Measurements from ENCODE around the gene LRCH1. TPM values are rescaled to one million over a fixed set of nuclear protein-coding genes. Genes with fewer than 3 reads are reported as not detected.

The LRCH1 gene
- polyA plus RNA-seq, 3 donors, result 2.1 to 10.8 (median 6.5) TPM

DNA sequence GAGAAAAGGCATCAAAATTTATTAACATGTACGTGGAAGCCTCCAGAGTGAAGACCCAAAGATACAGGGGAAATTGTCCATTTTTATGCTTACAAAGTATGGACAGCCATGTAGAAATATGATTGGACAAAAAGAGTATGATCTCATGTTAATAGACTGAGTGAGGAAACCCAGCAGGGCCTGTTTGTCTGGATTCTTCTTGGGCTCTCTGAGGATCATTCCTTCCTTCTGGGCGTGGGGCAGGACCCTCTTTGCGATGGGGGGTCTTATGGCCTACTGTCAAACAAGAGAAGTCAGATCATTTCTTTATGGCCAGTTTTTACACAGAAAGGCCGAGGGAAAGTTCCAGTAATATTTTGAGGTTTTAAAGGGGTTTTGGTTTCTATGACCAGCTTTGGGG is 133.2 kb downstream of the LRCH1 start:
- WGBS, 3 donors, result 78 to 97% (median 95%) methylated on average over 4 of the region's 4 CpGs
- no peak overlapping the region for H3K27ac ChIP-seq (ENCODE audit: low read depth, low read length)

DNA sequence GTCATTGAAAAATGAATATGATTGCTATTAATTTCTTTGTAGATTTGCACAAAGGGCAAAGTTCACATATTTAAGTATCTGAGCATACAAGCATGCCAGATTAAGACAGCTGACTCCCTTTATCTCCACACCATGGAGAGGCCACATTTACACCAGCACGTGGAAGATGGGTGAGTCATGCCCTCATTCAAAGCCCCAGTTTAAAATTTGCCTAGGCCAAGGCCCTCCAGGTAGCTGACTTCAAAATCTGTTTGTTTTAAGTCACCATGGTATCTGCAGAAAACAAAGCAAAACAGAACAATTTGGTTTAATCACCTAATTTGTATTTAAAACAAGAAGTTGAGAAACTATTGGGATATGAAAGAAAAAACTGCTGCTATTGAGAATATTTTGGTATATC is 134.8 kb downstream of the LRCH1 start:
- WGBS, 3 donors, result 10 to 25% (median 12%) methylated on average over 1 of the region's 1 CpG
- no peak overlapping the region for H3K27ac ChIP-seq (ENCODE audit: low read depth, low read length)

DNA sequence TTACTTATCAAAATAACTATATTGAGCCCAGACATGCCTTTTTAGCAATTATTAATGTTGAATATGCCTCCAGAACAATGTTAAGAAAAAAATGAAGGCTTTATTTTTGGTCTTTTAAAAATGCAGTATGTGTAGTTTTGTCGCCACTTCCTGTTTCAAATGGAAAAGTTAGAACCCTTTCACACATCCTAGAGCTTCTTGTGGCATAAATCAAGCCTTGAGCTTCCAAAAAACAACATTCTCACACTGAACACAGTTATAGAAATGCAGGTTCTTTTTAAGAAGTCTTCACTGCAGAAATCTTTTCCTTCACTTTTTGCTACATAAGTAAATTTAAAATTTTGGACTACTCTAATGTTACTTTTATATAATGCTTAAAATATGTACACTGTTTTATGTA is 135.3 kb downstream of the LRCH1 start:
- WGBS, 3 donors, result 64 to 91% (median 84%) methylated on average over 1 of the region's 1 CpG
- H3K27ac ChIP-seq (ENCODE audit: low read depth, low read length), result no peak overlapping the region

DNA sequence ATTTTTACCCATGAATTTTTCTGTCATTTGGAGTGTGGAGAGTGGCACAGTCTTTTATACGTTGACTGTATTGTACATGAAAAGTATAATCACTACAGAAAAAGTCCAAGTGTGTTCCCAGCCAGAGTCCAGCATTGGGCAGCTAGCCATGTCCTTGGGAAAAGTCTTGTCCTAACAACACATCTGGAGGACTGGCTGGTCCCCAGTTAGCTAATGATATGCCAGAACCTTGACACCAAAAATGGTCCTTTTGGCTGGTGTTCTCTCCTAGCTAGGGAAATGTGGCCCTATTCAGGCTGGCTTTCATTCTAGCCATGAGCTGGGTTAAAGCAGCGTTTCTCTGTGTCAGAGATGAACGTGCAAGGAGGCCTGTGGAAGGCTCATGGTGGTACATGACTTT is 145.0 kb downstream of the LRCH1 start:
- 50 to 75% (median 67%) methylated on average over 3 of the region's 3 CpGs for WGBS, 3 donors
- H3K27ac ChIP-seq (ENCODE audit: low read depth, low read length), result no peak overlapping the region

DNA sequence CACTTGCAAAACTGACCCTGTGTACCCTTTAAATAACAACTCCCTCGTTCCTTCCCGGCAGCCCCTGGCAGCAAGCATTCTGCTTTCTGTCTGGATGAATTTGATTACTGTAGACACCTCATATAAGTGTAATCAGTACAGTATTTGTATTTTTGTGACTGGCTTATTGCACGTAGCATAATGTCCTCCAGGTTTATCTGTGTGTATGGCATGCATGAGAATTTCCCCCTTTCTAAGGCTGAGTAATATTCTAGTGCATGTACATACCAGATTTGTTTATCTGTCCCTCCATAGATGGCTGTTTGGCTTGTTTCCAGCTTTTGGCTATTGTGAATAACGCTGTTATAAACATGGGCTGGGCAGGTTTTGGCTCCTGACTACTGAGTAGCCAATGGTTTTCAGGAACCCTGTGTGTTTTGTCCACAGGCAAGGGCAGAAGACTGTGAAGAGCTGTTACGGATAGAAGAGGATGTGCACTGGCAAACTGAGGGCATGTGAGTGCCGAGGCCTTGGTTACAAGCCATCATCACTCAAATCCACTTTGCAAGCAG is 146.0 kb downstream of the LRCH1 start:
- H3K27ac ChIP-seq (ENCODE audit: low read depth, low read length), result no peak overlapping the region
- 67 to 89% (median 74%) methylated on average over 6 of the region's 6 CpGs for WGBS, 3 donors

DNA sequence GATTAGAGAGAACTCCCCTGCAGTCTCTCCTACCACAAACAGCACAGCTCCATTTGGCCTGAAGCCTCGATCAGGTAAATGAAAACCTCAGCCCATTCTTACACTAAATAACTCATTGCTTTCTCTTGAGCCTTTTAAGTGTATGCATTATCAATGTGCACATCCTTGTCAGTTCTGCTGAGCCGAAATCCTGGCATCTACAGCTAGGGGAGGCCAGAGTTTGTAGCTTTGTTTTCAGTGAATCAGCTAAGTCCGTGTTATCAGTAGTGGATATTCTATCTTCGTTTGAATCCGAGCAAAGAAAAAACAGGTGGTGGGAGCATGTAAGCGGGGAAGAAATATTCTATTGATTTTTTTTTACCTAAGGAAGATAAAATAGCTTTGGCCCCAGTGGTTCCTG is 159.6 kb downstream of the LRCH1 start:
- no peak overlapping the region for H3K27ac ChIP-seq (ENCODE audit: low read depth, low read length)
- whole genome bisulfite sequencing, 3 donors, result 58 to 83% (median 71%) methylated on average over 6 of the region's 6 CpGs

DNA sequence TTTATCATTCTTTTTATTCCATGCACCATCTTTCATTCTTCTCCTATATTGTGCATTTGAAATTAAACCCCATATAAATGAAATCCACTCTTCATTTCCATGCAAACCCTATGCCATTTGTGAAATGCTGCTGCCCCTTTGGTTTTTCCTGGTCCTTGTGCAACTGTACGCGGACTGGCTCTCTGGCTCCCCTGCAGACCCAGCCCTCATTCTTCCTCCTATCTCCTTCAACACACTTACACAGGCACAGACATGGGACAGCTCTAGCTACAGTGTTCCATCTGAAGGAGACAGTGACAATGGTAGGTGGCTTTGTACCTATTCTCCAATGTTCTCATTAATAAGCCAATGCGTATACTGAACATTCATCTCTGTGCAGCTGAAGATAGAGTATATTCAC is 162.4 kb downstream of the LRCH1 start:
- no peak overlapping the region for H3K27ac ChIP-seq (ENCODE audit: low read depth, low read length)
- WGBS, 3 donors, result 88 to 98% (median 90%) methylated on average over 3 of the region's 3 CpGs

DNA sequence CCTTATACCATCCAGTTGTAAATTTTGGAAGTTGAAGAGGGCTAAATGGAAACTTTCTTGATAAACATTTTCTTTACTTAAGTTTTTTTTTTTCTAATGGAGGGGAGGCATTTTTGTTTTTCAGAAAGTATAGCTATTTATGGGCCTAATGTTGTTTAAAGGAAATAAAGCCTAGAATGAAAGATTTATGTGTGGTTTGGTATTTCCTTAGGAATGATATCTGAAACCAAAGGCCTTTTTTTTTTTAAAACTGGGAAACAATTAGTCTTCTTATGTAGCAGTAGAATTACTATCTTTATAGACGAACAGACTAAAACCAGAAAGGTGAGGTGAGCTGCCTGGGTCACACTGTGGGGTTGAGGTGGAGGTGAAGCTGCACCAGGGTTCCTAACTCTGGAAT is 163.9 kb downstream of the LRCH1 start:
- no peak overlapping the region for H3K27ac ChIP-seq (ENCODE audit: low read depth, low read length)
- WGBS, 3 donors, result 63 to 77% (median 73%) methylated on average over 1 of the region's 1 CpG

DNA sequence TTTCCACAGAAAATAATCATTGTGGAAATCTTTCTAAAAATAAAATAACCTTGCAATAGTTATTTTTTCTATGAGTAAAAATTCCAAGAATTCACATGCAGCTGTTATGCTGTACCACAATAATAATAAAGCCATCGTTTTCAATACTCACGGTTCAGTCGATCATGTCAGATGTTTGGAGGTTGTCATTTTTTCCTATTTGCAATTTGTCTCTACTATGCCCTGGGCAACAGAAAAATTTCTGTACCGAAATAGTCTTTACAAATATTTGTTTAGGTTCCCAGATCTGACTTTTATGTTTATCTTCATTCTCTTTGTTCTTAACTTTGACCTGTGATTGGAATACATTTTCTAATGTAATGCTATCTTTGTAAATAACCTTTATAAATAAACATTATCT is 164.3 kb downstream of the LRCH1 start:
- H3K27ac ChIP-seq (ENCODE audit: low read depth, low read length), result no peak overlapping the region
- WGBS, 3 donors, result 59 to 83% (median 77%) methylated on average over 4 of the region's 4 CpGs

DNA sequence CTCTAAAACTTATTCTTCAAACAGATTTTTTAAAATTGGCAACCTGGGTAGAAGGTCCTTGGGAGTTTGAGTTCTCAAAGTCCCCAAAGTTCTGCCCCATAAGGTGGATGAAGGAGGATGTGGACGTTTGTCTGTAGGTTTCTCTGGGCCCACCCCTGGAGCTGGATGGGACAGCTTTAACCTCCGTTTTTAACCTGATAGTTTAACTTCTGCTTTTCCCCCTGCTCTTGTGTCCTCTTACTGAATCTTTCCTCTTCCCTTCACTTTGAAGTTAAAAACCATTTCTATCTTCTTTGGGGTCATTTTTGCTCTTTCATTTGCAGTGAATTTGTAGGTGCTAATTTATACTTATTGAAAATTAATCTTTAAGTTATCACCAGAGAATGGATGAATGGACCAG is 164.9 kb downstream of the LRCH1 start:
- H3K27ac ChIP-seq (ENCODE audit: low read depth, low read length), result no peak overlapping the region
- WGBS, 3 donors, result 46 to 62% (median 52%) methylated on average over 2 of the region's 2 CpGs

DNA sequence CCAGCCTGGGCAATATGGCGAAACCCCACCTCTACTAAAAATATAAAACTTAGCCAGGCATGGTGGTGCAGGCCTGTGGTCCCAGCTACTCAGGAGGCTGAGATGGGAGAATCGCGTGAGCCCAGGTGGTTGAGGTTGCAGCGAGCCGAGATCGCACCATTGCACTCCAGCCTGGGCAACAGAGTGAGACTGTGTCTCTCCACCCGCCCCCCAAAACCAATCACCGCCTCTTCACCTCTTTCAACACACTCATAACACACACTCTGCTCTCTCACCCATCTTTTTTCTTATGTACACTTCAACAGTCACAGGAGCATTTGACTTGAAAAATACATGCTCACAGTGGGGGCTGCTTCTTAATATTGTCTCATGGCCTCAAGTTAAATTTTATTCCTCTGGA is 167.2 kb downstream of the LRCH1 start:
- no peak overlapping the region for H3K27ac ChIP-seq (ENCODE audit: low read depth, low read length)
- WGBS, 3 donors, result 94 to 98% (median 98%) methylated on average over 8 of the region's 8 CpGs

DNA sequence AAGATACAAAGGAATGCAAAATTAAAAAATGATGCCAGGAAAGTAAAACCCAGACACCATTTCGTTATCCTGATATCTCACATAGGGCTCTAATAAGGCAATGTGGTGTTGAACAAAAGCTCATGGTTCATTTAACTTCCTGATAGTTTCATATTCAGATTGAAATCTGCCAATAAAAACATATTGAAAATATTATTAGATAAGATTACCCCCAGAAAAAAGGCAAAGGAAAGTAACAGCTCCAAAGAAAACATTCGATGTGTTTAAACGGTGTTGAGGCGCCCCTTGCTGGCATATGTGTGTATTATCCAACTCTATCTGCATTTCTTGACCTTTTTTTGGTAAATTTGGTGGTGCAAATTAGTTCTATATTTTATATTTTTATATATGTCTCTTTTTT is 168.1 kb downstream of the LRCH1 start:
- WGBS, 3 donors, result 12 to 30% (median 21%) methylated on average over 4 of the region's 4 CpGs
- H3K27ac ChIP-seq (ENCODE audit: low read depth, low read length), result no peak overlapping the region

DNA sequence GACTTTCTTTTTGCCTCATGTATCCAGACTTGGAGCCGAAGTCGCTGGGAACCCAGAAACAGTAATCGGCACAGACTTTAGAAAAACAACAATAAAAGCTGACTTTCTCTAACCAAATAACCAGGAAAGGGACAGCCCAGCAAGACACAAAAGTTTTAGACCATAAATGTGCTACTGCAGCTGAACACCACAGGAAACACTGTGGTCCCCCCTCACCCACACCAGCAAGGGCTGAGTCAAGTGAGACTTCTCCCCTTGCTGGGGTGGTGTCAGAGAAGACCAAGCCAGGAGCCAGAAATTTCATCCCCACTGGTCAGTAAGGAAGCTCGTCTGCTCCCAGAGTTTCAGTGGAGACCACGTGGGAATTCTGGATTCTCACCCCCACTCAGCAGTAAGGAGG is 173.4 kb downstream of the LRCH1 start:
- WGBS, 3 donors, result 88 to 91% (median 89%) methylated on average over 5 of the region's 5 CpGs
- no peak overlapping the region for H3K27ac ChIP-seq (ENCODE audit: low read depth, low read length)

DNA sequence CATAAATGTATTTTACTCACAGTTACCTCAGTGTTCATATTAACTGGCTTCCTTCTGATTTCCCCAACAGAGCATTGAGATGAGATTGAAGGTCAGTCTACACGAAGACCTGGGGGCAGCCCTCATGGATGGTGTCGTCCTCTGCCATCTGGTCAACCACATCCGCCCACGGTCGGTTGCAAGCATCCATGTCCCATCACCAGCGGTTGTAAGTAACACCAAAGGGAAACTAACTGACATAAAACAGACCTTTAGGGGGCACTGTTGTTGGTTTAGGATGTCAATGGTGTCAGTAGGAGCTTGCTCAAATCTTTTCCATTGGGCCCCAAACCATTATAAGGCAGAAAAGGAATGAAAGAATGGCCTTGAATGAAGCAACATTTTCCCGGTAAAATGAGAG is 175.8 kb downstream of the LRCH1 start:
- 89 to 93% (median 93%) methylated on average over 7 of the region's 7 CpGs for WGBS, 3 donors
- no peak overlapping the region for H3K27ac ChIP-seq (ENCODE audit: low read depth, low read length)

DNA sequence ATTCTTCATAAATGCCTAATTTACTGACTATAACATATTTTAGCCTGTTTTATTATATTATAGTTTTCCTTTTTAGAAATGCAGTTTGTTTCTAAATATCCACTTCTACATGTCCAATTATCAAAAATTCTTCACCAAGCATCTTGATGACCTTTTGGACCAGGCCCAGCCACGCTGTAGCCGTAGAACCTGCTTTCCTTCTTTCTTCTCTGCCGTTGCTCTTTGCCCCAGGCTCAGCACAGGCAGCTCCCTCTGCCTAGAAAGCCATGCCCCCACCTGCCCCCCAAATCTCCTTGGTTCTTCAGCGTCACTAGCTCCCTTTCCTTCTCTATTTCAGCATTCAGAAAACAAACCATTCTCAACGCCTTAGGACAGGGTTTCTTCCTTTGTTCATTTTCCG is 178.6 kb downstream of the LRCH1 start:
- 88 to 95% (median 90%) methylated on average over 6 of the region's 6 CpGs for WGBS, 3 donors
- H3K27ac ChIP-seq (ENCODE audit: low read depth, low read length), result no peak overlapping the region

DNA sequence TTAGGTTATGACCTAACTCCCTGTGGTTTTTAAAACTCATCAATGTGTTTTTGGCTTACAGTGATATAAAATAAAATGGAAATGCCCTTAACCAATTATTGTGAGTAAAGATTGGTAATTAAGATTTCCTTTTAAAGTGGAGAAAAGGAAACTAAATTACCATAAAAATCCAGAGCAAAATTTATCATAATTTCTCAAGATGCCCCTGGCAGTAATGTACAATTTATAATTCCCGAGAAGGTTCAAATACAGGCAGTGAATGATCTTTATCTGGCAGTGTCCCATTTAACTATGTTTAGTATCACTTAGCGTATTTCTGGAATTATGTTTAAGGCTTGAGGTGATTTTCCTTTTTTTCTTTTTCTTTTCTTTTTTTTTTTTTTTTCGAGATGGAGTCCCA is 182.5 kb downstream of the LRCH1 start:
- 93 to 97% (median 93%) methylated on average over 3 of the region's 3 CpGs for WGBS, 3 donors
- H3K27ac ChIP-seq (ENCODE audit: low read depth, low read length), result no peak overlapping the region

DNA sequence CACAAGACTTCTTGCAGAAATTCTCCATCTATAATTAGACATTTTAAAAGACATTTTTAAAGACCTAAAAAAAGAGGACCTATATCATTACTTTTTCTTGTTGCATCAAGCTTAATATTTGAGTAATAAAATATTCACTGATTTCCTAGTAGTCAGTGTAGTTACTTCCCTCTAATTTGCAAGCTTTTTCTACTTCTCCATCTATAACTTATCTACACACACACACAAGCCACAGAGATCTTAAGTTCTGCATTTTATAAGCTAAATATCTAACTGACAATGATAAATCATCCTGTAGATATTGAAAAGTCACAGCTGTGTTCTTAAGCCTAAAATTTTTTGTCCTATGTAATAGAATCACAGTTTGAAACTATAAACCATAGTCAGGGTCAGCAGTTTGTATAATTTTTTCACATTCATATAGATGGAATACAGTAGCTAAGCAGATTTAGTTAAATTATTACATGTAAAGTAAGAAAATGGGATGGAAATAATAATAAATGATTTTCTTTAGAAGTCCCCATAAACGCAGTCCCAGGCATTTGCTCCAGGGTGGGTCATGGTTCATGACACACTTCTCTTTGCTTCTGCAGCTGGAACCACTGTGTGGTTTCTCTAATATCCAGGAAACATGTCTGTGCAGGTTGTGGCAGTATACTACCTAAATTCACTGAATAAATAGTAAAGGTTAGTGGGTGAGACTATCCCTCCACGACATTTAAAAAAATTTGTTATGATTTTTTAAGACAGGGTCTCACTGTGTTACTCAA is 183.8 kb downstream of the LRCH1 start:
- H3K27ac ChIP-seq (ENCODE audit: low read depth, low read length), result no peak overlapping the region
- 55 to 88% (median 63%) methylated on average over 2 of the region's 2 CpGs for WGBS, 3 donors

DNA sequence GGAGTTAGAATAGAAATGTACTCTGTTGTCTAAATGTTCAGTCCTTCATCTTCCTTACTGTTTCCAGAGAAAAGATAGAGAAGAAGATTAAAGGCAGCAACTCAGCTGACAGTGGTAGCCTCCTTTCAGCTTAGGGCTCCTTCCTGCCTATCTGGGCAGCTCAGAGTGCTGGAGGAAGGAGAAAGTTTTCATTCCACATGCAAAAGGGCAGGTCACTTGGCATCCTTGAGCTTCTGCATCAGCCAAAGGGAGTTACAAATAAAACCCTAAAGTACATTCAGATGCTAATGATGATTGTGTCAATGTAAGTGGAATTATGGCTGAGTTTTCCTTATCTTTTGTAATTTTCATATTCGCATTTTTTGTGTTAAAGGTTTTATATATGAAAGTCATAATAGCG is 185.1 kb downstream of the LRCH1 start:
- 55 to 90% (median 68%) methylated on average over 2 of the region's 2 CpGs for WGBS, 3 donors
- H3K27ac ChIP-seq (ENCODE audit: low read depth, low read length), result no peak overlapping the region

DNA sequence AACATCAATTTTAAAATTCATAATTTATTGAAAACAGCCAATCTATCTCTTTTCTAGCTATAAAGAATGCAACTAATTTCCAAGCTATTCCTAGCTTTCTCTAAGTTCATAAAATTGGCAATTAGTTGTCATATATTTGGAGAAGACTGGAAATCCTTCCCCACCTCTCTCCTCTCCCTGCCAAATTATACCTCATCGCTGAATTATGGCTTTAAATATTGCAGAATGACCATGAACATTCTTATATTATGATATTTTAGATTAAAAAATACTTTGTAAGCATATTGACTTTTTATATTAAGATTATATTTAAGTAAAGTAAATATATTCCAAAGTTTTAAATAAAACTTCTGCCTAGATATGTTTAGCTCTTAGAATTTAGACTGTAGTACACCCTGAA is 185.8 kb downstream of the LRCH1 start:
- WGBS, 3 donors, result 69 to 84% (median 79%) methylated on average over 1 of the region's 1 CpG

DNA sequence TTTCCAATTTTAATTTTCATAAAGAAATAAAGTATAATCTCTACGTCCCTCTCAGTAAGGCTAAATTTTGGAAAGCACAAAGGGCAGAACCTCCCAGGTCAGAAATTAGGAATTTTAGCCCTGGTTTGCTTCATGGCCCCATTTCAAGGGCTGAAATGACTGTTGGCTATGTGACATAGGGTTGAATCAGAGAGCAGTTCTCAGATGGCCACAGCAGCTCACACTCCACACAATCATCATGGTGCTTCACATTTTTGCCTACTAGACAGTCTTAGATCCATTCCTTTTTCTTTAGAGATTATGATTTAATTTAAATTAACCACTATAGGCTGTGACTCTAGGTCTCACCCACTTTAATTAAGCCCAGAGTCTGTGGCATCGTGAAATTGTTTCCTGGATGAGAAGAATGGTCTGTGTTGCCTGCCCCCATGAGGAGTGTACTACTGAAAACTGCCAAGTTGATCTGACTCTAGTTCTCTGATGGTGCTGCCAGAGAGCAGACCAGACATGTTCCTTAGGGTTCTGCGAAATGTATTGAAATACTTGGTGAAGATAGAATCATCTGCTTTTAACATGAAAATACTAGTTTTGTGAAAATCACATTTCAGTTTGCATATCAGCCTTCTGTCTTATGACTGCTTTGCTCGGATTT is 186.6 kb downstream of the LRCH1 start:
- no peak overlapping the region for H3K27ac ChIP-seq (ENCODE audit: low read depth, low read length)
- WGBS, 3 donors, result 74 to 88% (median 80%) methylated on average over 4 of the region's 4 CpGs

More for the DNA sequence above, 185.8 kb downstream of the LRCH1 start:
- no peak overlapping the region for H3K27ac ChIP-seq (ENCODE audit: low read depth, low read length)

Data from adipose tissue (tissue), 3 donors.